K562 (cell line): Measurements from ENCODE around the gene CIAO3. TPM values are rescaled to one million over a fixed set of nuclear protein-coding genes. Genes with fewer than 3 reads are reported as not detected.

Experiments used
- polyA plus RNA-seq, 8 experiments: library from polyadenylated mRNA; depleted of rRNA in 4 of 8; stranded (reverse) in 5 of 8; unstranded in 3 of 8; fragments of >200 nt; fragmentation: Nextera tagmentation in 2 of 8; fragmentation: Illumina TruSeq in 1 of 8; extraction: Ambion mirVana in 2 of 8; extraction: Trizol in 1 of 8; gene quantifications; 2 replicates each; pipeline versions ENCODE4 v1.2.1 to v1.2.3, GENCODE V29; 2011 to 2014; ENCODE audit warnings: inconsistent platforms in 1 of 8, missing spikeins in 1 of 8
- total RNA-seq, 7 experiments: library from RNA; depleted of rRNA in 6 of 7; stranded (reverse); fragments of >200 nt in 6 of 7; fragmentation: Illumina TruSeq in 2 of 7; extraction: Trizol in 2 of 7; gene quantifications; 2 replicates each; pipeline versions ENCODE4 v1.2.1 to v1.2.3, GENCODE V29; 2011 to 2021; ENCODE audit warnings: low replicate concordance in 1 of 7
- TF ChIP-seq, protein P1 (sequence below): fragments of 250-450 bp; sonication (Bioruptor Pico); IDR thresholded peaks from 2 replicates; pipeline ENCODE4 v1.5.0; 2021; ENCODE audit warnings: mild to moderate bottlenecking, moderate library complexity
- TF ChIP-seq, protein P2 (sequence below), 2 experiments: fragments of 450-650 bp in 1 of 2; IDR thresholded peaks; 2 replicates each; pipeline ENCODE4 v1.6.1; 2011 to 2017; ENCODE audit warnings: low read depth in 2 of 2, antibody characterized with exemption in 1 of 2, borderline replicate concordance in 1 of 2, low read length in 1 of 2, mild to moderate bottlenecking in 1 of 2, mixed read lengths in 1 of 2; ENCODE audit not compliant: control insufficient read depth in 1 of 2

Gene CIAO3
- total and polyA plus RNA-seq, 9 of the 15 experiments (the other 6 are each of a cell fraction or from before 2014, with no cell fraction given) = 2.2 to 35.6 (median 18.7) TPM

DNA sequence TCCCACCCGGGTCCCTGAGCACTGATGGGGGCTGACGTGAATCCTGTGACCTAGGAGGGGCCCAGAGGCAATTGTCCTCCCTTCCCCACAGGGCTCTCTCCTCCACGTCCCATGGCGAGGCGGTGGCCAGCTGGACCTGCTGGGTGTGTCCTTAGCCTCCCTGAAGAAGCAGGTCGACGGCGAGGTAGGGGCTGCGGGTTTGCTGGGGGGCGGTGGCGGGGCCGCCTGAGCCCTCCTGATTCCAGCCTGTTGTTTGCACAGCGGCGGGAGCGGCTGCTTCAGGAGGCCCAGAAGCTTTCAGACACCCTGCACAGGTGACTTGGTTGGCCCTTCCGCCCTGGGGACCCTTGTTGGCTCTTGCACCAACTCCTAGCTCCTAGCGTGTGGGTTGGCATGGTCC lies 49.3 kb upstream of the CIAO3 start (continued):
- TF ChIP-seq, protein P1, sequence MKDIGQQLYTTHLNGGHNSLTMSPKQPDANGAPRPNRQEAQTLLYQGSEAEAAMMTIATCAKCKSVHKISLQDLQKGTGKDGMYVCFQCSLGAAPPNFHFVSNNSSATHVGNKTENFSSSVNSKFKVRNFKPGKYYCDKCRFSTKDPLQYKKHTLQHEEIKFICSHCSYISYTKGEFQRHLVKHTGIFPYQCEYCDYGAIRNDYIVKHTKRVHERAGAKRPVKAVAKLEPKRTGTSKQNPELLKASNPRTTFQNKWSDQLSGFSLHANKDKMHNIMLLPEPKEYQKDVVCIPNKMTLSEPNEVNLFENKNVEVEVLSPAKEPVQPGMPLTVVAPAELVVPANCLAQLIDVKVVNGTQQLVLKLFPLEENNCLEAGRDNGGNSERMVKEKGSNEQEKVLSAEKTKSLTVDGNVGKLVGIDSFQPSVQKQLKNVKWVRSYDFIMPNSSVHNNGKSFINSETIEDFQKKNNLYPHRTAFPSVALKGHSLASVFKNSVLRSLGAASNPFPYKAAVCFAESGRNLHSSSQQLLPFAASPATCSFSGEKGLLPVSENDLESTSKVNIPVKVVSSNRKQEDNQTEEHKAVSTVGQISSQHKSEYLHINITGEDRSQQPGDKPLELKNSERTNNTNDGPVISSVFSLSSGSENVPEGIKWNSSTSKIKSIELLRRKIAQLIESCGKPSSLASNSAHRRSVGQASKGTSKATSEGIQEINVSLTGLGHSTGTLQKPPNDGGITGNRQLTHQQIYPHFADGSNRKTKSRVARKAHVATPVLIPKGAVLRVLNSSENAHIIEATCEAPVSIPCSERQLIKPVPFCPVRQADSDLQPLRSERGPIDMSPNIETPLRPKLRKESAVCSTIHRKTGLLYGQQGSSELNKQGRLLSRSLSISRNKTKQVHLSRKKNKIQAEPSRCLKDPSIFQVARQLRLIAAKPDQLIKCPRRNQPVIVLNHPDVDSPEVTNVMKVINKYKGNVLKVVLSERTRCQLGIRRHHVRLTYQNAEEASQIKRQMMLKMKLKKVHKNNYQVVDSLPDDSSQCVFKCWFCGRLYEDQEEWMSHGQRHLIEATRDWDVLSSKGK = no peak
- TF ChIP-seq, protein P2, sequence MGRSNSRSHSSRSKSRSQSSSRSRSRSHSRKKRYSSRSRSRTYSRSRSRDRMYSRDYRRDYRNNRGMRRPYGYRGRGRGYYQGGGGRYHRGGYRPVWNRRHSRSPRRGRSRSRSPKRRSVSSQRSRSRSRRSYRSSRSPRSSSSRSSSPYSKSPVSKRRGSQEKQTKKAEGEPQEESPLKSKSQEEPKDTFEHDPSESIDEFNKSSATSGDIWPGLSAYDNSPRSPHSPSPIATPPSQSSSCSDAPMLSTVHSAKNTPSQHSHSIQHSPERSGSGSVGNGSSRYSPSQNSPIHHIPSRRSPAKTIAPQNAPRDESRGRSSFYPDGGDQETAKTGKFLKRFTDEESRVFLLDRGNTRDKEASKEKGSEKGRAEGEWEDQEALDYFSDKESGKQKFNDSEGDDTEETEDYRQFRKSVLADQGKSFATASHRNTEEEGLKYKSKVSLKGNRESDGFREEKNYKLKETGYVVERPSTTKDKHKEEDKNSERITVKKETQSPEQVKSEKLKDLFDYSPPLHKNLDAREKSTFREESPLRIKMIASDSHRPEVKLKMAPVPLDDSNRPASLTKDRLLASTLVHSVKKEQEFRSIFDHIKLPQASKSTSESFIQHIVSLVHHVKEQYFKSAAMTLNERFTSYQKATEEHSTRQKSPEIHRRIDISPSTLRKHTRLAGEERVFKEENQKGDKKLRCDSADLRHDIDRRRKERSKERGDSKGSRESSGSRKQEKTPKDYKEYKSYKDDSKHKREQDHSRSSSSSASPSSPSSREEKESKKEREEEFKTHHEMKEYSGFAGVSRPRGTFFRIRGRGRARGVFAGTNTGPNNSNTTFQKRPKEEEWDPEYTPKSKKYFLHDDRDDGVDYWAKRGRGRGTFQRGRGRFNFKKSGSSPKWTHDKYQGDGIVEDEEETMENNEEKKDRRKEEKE (IDR thresholded peaks at IDR 0.05; ENCODE audit: borderline replicate concordance in 1 of 2, control insufficient read depth in 1 of 2, low read depth in 2 of 2, low read length in 1 of 2) = no peak
